Kidney glomerular epithelial cell (primary cell): ENCODE results near the gene TALDO1.
"Not testable (repeated sequence)": the region's sequence is repeated elsewhere in the genome, so short reads cannot be mapped to it uniquely, and the experiment has no call there.

Source experiments
- DNase-seq: peaks from one replicate; lab custom pipeline; 2025; lab: John Stamatoyannopoulos, UW

The TALDO1 gene

GRCh38 chr11:737366-737765 is 9.9 kb upstream of the TALDO1 start:
- DNase-seq: no peak

GRCh38 chr11:737899-738298 is 9.4 kb upstream of the TALDO1 start:
- not testable (repeated sequence) for DNase-seq

GRCh38 chr11:742156-742546 is 5.1 kb upstream of the TALDO1 start:
- no peak for DNase-seq

GRCh38 chr11:742571-743201 is 4.6 kb upstream of the TALDO1 start:
- no peak for DNase-seq

GRCh38 chr11:745428-745827 is 1.8 kb upstream of the TALDO1 start:
- DNase-seq: no peak

GRCh38 chr11:746289-747157 is 741 bp upstream of the TALDO1 start:
- no peak for DNase-seq

- DNase-seq: no peak
Measured at GRCh38 chr11:748007-748359, 719 bp downstream of the TALDO1 start.

GRCh38 chr11:749731-750130 is 2.5 kb downstream of the TALDO1 start:
- no peak for DNase-seq

GRCh38 chr11:760236-760635 is 13.0 kb downstream of the TALDO1 start:
- no peak for DNase-seq

- no peak for DNase-seq
Measured at GRCh38 chr11:761526-762108, 14.4 kb downstream of the TALDO1 start.

GRCh38 chr11:762421-763072 is 15.3 kb downstream of the TALDO1 start:
- peak; percentile 27 for DNase-seq

GRCh38 chr11:763073-763463 is 15.8 kb downstream of the TALDO1 start:
- DNase-seq: no peak

- no peak for DNase-seq
Measured at GRCh38 chr11:763549-764321, 16.5 kb downstream of the TALDO1 start.

- DNase-seq: no peak
Measured at GRCh38 chr11:764322-765024, 17.2 kb downstream of the TALDO1 start.

GRCh38 chr11:765025-765801 is 17.9 kb downstream of the TALDO1 start:
- DNase-seq: peak; percentile 30

GRCh38 chr11:765802-766091 is 18.5 kb downstream of the TALDO1 start:
- no peak for DNase-seq

- DNase-seq: no peak
Measured at GRCh38 chr11:766106-766935, 19.1 kb downstream of the TALDO1 start.

- DNase-seq: no peak
Measured at GRCh38 chr11:766936-767210, 19.6 kb downstream of the TALDO1 start.

GRCh38 chr11:767238-767637 is 20.0 kb downstream of the TALDO1 start:
- no peak for DNase-seq
